CD4-positive, alpha-beta T cell treated with Interferon alpha-2 for 1 hour (primary cell): ENCODE results near the gene PRPF40B.

ENCODE experiments used
- DNase-seq, 2 donors: peaks; one replicate each; pipeline ENCODE4 v3.0.0-alpha.2; 2020 to 2022

Gene PRPF40B

GRCh38 chr12:49661746-49662145 lies 38.4 kb downstream of the PRPF40B start:
- DNase-seq: no peak

DNA sequence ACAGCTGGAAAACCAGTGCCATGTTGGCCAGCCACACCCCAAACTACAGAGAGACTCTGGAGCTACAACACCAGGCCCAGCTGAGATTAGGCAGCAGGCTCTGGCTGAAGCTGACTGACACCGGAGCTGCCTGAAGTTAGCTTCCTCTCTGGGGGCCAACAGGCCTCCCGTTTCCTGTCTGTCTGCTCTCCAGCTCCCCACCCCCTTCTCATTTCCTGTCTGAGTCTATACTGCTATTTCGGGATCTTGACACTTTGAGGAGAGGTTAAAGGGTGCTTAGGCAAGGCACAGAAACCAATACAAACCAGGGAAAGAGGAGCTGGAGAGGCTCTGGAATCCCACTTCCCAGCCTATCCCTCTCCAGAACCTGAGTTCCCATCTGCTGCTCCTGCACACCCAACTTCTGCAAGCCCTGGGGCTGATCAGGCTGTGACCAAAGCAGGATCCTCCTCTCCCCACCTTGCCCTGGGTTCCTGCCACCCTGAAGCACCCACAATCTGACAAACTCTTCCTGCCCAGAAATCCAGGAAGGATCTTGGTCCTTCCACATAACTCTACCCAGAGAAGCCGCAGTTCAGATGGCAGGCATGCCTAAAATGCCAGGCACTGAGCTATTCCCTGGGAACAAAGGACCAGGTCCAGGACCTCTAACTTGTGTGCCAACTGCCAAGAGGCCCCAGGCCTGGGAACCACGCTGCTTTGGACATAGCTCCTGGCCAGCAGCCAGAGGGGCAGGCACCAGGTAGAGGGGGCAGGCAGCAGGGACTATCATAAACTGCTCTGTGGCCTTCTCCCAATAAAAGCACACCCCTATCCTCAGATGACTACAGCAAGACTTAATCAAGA lies 39.9 kb downstream of the PRPF40B start:
- peak; percentile 85 to 86 for DNase-seq

DNA sequence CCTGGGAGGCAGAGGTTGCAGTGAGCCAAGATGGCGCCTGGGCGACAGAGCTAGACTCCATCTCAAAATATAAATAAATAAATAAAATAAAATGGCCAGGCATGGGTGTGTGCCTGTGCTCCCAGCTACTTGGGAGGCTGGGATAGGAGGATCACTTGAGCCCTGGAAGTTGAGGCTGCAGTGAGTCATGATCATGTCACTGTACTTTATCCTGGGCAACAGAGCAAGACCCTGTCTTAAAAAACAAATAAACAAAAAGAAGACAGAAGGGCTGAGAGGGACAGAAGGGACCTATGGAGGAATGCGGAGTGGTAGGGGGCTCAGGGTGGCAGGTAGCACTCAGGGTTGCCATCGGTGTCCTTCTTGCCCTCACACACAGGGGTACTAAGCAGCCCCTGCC lies 40.8 kb downstream of the PRPF40B start:
- no peak for DNase-seq

- DNase-seq: no peak
These were observed 41.4 kb downstream of the PRPF40B start for GRCh38 chr12:49664591-49665239.

DNA sequence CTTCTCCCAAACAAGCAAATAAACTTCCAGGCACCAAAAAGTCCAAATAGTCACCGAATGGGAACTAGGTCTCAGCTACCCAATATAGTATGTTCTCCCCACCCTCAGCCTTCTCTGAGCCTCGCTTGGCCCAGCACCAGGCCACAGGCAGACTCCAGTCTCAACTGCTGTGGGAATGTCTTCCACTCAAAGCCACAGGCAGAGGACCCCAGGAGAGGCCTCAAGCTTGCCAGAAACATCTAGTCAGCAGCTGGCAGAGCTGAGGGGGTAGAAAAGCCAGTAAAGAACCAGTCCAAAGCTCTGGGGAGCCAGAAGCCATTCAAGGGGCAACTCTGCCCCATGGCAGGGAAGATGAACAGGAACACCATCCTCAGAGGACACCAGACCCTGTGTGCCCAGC lies 42.0 kb downstream of the PRPF40B start:
- DNase-seq: no peak

DNA sequence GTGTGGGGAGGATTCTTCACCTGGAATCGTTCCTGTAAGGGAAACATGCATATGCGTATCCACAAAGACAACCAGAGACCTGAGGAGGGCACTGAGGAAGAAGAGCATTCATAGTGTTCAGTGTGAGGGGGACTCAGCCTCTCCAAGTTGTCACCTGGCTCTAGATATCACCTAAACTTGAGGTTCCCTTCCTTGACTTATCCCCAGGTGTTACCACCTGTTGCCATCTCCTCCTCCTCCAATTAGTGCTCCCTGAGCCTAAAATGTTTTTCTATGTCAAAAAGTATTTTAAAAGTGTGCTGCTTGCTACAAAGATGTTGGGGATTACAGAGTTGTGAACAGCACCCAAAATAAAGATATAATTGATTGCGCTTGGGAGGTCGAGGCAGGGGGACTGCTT lies 42.8 kb downstream of the PRPF40B start:
- no peak for DNase-seq

DNA sequence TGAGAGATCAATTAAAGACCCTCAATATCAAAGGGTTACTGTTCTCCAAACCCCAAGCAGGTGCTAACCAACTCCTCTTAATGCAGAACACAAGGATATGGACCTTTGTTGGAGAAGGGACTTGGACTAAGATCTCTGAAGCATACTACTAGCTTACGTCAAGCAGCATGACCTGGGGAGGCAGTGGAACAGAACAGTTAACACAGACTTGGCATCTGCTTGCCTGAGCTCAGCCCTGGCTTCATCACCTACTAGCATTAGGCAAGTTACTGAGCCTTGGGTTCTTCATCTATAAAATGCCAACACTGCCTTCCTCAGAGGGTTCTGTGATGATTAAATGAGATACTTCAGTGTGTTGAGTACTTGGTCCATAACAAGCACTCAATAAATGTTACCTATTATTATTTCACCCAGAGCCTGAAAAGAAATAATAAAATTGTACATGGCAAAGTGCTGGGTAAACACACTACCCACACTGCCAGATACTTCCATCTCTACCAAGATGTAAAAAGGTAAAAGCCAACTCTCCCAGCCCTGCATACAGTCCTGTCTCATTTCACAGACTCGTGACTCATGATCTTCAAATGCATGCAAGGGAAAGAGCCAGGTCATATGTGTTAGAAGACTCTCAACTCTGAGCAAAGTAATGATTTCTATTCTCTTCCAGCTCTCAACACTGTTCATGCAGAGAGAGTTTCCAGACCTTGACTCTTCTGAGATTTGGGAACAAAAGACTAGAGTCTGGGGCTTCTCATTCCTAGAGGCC lies 44.1 kb downstream of the PRPF40B start:
- no peak for DNase-seq

GRCh38 chr12:49669796-49670195 lies 46.4 kb downstream of the PRPF40B start:
- peak; percentile 36 to 56 for DNase-seq

DNA sequence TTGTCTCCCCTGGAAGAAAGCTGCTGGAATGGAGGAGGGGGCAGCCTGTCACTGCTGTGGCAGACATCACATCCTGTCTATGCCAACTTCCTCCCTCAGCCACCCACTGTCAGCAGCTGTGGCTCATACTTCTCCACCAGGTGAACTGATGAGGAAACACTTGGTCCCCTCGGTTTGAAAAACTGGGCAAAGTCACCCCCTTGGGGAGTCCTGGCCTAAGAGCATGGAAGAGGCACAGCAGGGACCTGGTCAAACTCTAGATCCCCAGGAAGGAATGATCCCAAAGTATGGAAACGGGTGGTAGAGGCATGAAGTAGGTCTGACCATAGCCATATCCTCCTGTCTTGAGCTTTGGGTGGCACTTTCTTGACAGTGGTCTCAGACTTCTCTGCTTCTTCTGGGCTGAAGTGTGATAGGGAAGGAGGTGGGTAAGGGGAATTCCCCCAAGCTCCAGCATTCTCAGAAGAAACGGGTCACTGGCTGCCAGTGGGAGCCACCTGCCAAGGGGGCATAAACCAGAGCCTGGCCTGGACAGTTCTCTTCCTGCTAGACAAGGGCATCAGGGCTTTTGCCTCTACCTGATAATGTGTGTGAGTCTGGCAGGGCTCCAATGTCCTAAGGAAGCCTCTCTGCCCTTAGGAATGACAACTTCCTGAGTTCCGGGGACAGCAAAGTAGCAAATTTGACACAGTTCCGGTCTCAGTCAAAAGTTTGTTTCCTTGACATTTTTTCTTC lies 47.8 kb downstream of the PRPF40B start:
- DNase-seq: peak; percentile 77 to 80

GRCh38 chr12:49672301-49673217 lies 49.2 kb downstream of the PRPF40B start:
- no peak for DNase-seq

GRCh38 chr12:49673446-49674317 lies 50.3 kb downstream of the PRPF40B start:
- DNase-seq: no peak

DNA sequence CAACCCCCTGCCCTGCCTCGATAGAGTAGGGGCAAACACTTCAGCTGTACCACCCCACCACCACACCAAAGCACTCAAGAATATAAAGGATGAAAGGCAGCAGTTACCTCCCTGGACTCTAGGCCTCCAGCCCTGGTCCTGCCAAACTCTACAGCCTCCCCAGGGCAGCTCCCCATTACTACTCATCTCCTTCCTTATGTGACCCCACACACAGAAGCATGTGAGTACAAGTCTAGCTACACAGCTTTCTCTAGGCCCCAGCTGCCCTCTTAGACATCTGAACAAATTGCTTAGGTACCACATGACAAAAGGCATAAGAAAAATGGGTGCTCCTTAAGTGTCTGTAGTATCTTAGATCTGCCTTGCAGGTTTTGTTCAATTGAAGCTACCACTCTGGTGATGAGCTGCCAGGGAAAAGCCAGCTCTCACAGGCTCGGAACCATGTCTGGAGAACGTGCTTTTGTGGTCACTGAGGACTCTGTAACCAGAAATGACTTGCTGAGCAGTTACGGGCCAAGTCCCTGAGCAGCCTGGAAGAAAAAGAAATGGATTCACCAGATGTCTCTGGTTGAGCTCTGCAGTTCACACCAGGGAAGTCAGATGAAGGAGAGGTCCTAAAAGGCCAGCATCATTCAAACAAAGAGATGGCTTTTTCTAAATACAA lies 51.1 kb downstream of the PRPF40B start:
- no peak for DNase-seq

DNA sequence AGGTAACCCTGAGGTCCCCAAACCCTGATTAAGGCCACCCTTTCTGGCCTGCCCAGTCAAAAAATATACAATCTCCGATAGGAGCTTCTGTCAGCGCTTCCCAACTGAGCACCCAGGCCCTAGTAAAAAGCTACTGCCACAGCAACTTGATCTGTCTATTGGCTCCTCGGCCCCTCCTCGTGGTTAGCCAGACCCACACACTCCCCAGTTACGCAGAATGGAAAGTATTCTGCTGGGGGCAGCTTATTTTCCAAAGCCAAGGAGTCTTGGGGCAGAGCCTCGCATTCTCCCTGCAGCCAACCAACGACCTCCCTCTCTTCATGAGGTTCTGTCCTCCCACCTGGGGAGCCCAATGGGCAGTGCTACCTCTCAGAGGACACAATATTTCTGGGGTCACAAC lies 51.8 kb downstream of the PRPF40B start:
- DNase-seq: no peak

GRCh38 chr12:49678711-49679110 lies 55.4 kb downstream of the PRPF40B start:
- no peak for DNase-seq

DNA sequence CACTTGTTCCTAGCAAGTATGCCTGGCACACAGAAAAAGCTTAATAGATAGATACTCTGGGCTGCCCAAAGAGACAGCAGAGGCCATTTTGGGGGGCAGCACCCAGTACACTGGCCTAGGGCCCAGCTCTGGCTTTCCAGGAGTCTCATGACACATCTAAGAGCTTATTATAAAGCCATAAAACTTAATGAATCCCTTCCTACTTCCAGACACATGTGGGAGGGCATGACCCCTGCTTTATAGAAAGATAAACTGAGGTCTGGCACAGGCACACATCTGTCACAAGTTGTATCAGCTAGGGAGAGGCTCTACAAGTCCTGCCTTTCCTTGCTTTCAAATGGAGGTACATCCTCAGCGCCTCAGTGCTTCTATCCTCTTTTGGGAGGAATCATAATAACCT lies 56.7 kb downstream of the PRPF40B start:
- no peak for DNase-seq

DNA sequence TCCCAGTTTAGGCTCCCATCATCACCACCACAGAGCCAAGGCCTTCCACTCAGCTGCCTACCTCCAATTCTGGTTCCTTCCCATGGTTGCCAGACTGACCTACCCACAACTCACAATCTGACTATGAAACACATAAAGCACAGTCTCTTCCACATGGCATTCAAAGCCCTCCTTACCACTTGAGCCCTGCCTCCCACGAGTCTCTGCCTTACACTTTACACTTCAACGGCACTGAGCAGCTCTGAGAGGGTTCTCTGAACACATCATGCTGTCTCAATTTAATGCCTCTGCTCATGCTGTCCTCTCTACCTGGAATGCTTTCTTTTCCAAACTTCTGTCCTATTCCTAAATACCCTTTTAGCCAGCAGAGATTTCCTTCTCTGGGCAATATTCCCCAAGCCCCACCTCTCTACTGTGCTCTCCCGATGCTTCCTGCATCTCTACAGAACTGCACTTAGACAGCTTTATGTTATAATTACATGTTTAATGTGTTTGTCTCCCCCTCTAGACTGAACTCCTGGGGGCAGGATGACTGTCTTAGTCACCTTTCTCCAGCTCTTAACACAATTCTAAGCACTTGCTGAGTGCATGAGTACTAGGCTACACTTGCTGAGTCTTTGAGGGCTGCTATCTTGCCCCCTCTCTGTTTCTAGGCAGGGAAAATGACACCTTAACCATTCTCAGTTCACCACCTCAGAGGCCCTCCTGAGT lies 60.4 kb downstream of the PRPF40B start:
- DNase-seq: no peak

DNA sequence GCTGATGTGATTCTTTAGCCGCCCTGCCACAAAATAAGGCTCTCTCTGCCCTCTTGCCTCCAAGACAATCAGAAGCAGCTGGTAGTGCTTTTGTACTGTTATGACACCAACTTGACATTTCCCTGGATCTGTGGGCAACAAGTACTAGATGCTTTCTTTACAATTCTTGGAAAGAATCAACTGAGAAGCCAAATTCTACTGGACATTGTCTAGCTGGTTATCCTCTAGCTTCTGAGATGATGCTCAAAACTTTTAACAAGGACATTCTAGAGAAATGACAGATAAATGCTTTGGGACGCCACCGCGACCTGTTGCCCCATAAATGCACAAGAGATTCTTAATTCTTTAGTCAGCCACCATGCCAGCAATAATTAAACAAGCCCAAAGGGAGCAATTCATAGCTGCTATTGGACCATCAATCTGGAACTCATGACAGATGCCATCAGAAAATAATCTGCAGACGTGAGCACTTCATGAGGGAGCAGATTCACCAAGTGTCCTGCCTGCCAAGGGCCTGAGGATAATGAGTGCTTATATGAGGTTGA lies 61.0 kb downstream of the PRPF40B start:
- DNase-seq: no peak

DNA sequence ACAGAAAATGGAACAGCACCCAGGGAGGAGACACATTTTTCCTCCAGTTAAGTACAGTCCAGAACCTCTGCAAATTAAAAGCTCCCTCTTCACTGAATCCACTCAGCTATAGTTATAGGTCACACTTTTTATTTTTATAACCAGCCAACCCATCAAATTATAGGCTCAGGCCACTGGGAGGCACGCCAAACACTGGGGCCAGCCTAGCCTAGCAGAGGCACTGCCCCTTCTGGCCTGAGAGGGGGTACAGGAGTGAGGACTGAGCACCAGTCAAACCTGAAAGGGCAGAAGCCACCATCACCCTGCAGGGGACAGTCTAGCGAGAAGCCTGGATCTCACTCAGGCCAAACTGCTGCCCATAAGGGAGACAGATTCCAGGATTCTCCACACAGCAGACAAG lies 64.6 kb downstream of the PRPF40B start:
- DNase-seq: no peak

DNA sequence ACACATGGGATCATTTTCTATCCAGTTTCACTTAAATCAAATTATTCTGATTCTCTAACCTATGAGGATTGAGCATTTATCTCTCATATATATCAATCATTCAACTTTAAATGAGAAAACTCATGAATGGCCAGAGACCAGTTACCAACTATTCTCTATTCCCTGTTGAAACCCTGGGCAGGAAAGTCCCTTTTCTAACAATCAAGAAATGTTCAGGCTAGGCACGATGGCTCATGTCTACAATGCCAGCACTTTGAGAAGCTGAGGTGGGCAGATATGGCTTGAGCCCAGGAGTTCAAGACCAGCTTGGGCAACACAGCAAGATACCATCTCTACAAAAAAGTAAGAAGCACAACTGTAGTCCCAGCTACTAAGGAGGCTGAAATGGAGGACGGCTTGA lies 65.9 kb downstream of the PRPF40B start:
- DNase-seq: no peak
